Measurements from ENCODE around the gene SET. TPM values are rescaled to one million over a fixed set of nuclear protein-coding genes. Genes with fewer than 3 reads are reported as not detected.

The SET gene
- total and polyA plus RNA-seq, 2 of the 13 experiments (the other 11 are each of a cell fraction or from before 2014, with no cell fraction given): 94.2 to 611 TPM

GRCh38 chr9:128723866-128724743, 35.1 kb downstream of the SET start, which contains the start of gene ZDHHC12 (continued):
- TF ChIP-seq, protein P1, sequence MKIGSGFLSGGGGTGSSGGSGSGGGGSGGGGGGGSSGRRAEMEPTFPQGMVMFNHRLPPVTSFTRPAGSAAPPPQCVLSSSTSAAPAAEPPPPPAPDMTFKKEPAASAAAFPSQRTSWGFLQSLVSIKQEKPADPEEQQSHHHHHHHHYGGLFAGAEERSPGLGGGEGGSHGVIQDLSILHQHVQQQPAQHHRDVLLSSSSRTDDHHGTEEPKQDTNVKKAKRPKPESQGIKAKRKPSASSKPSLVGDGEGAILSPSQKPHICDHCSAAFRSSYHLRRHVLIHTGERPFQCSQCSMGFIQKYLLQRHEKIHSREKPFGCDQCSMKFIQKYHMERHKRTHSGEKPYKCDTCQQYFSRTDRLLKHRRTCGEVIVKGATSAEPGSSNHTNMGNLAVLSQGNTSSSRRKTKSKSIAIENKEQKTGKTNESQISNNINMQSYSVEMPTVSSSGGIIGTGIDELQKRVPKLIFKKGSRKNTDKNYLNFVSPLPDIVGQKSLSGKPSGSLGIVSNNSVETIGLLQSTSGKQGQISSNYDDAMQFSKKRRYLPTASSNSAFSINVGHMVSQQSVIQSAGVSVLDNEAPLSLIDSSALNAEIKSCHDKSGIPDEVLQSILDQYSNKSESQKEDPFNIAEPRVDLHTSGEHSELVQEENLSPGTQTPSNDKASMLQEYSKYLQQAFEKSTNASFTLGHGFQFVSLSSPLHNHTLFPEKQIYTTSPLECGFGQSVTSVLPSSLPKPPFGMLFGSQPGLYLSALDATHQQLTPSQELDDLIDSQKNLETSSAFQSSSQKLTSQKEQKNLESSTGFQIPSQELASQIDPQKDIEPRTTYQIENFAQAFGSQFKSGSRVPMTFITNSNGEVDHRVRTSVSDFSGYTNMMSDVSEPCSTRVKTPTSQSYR (CRISPR knock-in tag; IDR thresholded peaks at IDR 0.05; ENCODE audit: borderline replicate concordance): peak; percentile 67; the same call in 1 of the 2 replicates
- TF ChIP-seq, protein P2, sequence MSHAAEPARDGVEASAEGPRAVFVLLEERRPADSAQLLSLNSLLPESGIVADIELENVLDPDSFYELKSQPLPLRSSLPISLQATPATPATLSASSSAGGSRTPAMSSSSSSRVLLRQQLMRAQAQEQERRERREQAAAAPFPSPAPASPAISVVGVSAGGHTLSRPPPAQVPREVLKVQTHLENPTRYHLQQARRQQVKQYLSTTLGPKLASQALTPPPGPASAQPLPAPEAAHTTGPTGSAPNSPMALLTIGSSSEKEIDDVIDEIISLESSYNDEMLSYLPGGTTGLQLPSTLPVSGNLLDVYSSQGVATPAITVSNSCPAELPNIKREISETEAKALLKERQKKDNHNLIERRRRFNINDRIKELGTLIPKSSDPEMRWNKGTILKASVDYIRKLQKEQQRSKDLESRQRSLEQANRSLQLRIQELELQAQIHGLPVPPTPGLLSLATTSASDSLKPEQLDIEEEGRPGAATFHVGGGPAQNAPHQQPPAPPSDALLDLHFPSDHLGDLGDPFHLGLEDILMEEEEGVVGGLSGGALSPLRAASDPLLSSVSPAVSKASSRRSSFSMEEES (CRISPR knock-in tag; IDR thresholded peaks at IDR 0.05): no peak
- TF ChIP-seq, protein P3, sequence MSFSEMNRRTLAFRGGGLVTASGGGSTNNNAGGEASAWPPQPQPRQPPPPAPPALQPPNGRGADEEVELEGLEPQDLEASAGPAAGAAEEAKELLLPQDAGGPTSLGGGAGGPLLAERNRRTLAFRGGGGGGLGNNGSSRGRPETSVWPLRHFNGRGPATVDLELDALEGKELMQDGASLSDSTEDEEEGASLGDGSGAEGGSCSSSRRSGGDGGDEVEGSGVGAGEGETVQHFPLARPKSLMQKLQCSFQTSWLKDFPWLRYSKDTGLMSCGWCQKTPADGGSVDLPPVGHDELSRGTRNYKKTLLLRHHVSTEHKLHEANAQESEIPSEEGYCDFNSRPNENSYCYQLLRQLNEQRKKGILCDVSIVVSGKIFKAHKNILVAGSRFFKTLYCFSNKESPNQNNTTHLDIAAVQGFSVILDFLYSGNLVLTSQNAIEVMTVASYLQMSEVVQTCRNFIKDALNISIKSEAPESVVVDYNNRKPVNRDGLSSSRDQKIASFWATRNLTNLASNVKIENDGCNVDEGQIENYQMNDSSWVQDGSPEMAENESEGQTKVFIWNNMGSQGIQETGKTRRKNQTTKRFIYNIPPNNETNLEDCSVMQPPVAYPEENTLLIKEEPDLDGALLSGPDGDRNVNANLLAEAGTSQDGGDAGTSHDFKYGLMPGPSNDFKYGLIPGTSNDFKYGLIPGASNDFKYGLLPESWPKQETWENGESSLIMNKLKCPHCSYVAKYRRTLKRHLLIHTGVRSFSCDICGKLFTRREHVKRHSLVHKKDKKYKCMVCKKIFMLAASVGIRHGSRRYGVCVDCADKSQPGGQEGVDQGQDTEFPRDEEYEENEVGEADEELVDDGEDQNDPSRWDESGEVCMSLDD (CRISPR knock-in tag; IDR thresholded peaks at IDR 0.05; ENCODE audit: borderline replicate concordance): no peak
- TF ChIP-seq, protein P4, sequence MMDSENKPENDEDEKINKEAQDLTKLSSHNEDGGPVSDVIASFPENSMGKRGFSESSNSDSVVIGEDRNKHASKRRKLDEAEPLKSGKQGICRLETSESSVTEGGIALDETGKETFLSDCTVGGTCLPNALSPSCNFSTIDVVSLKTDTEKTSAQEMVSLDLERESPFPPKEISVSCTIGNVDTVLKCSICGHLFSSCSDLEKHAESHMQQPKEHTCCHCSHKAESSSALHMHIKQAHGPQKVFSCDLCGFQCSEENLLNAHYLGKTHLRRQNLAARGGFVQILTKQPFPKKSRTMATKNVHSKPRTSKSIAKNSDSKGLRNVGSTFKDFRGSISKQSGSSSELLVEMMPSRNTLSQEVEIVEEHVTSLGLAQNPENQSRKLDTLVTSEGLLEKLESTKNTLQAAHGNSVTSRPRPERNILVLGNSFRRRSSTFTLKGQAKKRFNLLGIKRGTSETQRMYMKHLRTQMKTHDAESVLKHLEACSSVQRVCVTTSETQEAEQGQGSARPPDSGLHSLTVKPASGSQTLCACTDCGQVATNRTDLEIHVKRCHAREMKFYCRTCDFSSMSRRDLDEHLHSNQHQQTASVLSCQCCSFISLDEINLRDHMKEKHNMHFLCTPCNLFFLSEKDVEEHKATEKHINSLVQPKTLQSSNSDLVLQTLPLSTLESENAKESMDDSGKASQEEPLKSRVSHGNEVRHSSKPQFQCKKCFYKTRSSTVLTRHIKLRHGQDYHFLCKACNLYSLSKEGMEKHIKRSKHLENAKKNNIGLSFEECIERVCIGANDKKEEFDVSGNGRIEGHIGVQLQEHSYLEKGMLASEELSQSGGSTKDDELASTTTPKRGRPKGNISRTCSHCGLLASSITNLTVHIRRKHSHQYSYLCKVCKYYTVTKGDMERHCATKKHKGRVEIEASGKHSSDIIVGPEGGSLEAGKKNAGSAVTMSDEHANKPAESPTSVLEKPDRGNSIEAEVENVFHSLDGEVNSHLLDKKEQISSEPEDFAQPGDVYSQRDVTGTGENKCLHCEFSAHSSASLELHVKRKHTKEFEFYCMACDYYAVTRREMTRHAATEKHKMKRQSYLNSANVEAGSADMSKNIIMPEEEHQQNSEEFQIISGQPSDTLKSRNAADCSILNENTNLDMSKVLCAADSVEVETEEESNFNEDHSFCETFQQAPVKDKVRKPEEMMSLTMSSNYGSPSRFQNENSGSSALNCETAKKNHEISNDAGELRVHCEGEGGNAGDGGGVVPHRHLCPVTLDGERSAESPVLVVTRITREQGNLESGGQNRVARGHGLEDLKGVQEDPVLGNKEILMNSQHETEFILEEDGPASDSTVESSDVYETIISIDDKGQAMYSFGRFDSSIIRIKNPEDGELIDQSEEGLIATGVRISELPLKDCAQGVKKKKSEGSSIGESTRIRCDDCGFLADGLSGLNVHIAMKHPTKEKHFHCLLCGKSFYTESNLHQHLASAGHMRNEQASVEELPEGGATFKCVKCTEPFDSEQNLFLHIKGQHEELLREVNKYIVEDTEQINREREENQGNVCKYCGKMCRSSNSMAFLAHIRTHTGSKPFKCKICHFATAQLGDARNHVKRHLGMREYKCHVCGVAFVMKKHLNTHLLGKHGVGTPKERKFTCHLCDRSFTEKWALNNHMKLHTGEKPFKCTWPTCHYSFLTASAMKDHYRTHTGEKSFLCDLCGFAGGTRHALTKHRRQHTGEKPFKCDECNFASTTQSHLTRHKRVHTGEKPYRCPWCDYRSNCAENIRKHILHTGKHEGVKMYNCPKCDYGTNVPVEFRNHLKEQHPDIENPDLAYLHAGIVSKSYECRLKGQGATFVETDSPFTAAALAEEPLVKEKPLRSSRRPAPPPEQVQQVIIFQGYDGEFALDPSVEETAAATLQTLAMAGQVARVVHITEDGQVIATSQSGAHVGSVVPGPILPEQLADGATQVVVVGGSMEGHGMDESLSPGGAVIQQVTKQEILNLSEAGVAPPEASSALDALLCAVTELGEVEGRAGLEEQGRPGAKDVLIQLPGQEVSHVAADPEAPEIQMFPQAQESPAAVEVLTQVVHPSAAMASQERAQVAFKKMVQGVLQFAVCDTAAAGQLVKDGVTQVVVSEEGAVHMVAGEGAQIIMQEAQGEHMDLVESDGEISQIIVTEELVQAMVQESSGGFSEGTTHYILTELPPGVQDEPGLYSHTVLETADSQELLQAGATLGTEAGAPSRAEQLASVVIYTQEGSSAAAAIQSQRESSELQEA (CRISPR knock-in tag; IDR thresholded peaks at IDR 0.05; ENCODE audit: not compliant biosample characterization): no peak
- TF ChIP-seq REPIN1 (CRISPR knock-in tag; IDR thresholded peaks at IDR 0.05; ENCODE audit: borderline replicate concordance, low read depth) (peak; percentile 51; the same call in 1 of the 2 replicates), SATB2 (CRISPR knock-in tag; IDR thresholded peaks at IDR 0.05) (no peak), ZNF143 (CRISPR knock-in tag; IDR thresholded peaks at IDR 0.05) (peak; percentile 16; the same call in 1 of the 2 replicates)
